Uterus (tissue), 2 donors: Measurements from ENCODE around the gene SLC35F3.

ENCODE experiments used
- CTCF ChIP-seq, 4 experiments: fragments of 200-600 bp in 2 of 4; fragments of 450-650 bp in 2 of 4; sonication (generic) in 2 of 4; IDR thresholded peaks; one replicate each; pipeline ENCODE4 v1.5.1; 2016 to 2019; ENCODE audit warnings: antibody characterized with exemption in 4 of 4, mild to moderate bottlenecking in 2 of 4, moderate library complexity in 1 of 4
- POLR2A ChIP-seq, 2 donors: fragments of 450-650 bp; IDR thresholded peaks; one replicate each; pipeline ENCODE4 v1.6.1; 2016; ENCODE audit warnings: antibody characterized with exemption in 2 of 2, mild to moderate bottlenecking in 1 of 2, moderate library complexity in 1 of 2

GRCh38 chr1:234235434-234235881 is 331.0 kb downstream of the SLC35F3 start:
- TF ChIP-seq CTCF (IDR thresholded peaks at IDR 0.05) (no peak), POLR2A (IDR thresholded peaks at IDR 0.05) (no peak)
